Common myeloid progenitor, CD34-positive (primary cell): ENCODE data around the gene PI4KA.
A peak's percentile ranks its signal among the peaks of the same experiment; 100 is the strongest.

ENCODE experiments used
- CTCF ChIA-PET: fragments of 350-600 bp; sonication (Branson Sonifier 250); formaldehyde crosslinking; loops from one replicate; lab custom pipeline; 2021; ENCODE audit warnings: antibody characterized with exemption; lab: Charles Lee
- POLR2A ChIA-PET: fragments of 350-600 bp; sonication (Branson Sonifier 250); formaldehyde crosslinking; loops from one replicate; lab custom pipeline; 2021; ENCODE audit warnings: antibody characterized with exemption; lab: Charles Lee
- DNase-seq, 3 donors: peaks; one replicate each; pipeline versions ENCODE4 v3.0.0 to v3.0.0-alpha.2; 2013
- H3K27ac ChIP-seq, 2 experiments: 1 replicate in 1 of 2; 2 replicates in 1 of 2; pipeline ENCODE4 v1.7.0; 2013; ENCODE audit warnings: inconsistent platforms in 2 of 2, low read length in 2 of 2, mild to moderate bottlenecking in 2 of 2, low read depth in 1 of 2, moderate library complexity in 1 of 2; ENCODE audit not compliant: severe bottlenecking in 2 of 2, insufficient read depth in 1 of 2, poor library complexity in 1 of 2
- H3K27me3 ChIP-seq, 5 experiments: replicated peaks in 2 of 5; 1 replicate in 3 of 5; 2 replicates in 2 of 5; pipeline versions ENCODE4 v1.6.1 to v1.7.0; 2013; ENCODE audit warnings: low read length in 4 of 5, mild to moderate bottlenecking in 2 of 5, moderate library complexity in 2 of 5, inconsistent platforms in 1 of 5; ENCODE audit not compliant: insufficient read depth in 5 of 5, control insufficient read depth in 4 of 5
- H3K36me3 ChIP-seq, 4 experiments: 1 replicate in 2 of 4; 2 replicates in 2 of 4; pipeline versions ENCODE4 v1.6.1 to v1.7.0; 2013; ENCODE audit warnings: low read length in 3 of 4, control low read depth in 1 of 4, mild to moderate bottlenecking in 1 of 4; ENCODE audit not compliant: control insufficient read depth in 4 of 4, insufficient read depth in 4 of 4
- H3K4me1 ChIP-seq, 4 experiments: 1 replicate in 3 of 4; 2 replicates in 1 of 4; pipeline versions ENCODE4 v1.6.1 to v1.7.1; 2013; ENCODE audit warnings: low read length in 3 of 4, mild to moderate bottlenecking in 3 of 4, control low read depth in 1 of 4, inconsistent platforms in 1 of 4, moderate library complexity in 1 of 4; ENCODE audit not compliant: control insufficient read depth in 4 of 4, insufficient read depth in 4 of 4; ENCODE audit errors: control extremely low read depth in 1 of 4
- H3K4me3 ChIP-seq, 7 experiments: 1 replicate in 4 of 7; 2 replicates in 3 of 7; pipeline versions ENCODE4 v1.5.1 to v1.7.0; 2013; ENCODE audit warnings: mild to moderate bottlenecking in 7 of 7, low read length in 6 of 7, moderate library complexity in 6 of 7, inconsistent platforms in 2 of 7, low read depth in 2 of 7, control low read depth in 1 of 7; ENCODE audit not compliant: insufficient read depth in 4 of 7, control insufficient read depth in 1 of 7; ENCODE audit errors: extremely low read depth in 1 of 7
- H3K9me3 ChIP-seq, 5 experiments: 1 replicate in 4 of 5; 2 replicates in 1 of 5; pipeline versions ENCODE4 v1.6.1 to v1.7.1; 2013; ENCODE audit warnings: low read length in 4 of 5, mild to moderate bottlenecking in 2 of 5, inconsistent platforms in 1 of 5, low read depth in 1 of 5, moderate library complexity in 1 of 5; ENCODE audit not compliant: control insufficient read depth in 4 of 5, insufficient read depth in 2 of 5; ENCODE audit errors: control extremely low read depth in 1 of 5
- WGBS: methylation state at CpG from one replicate; pipeline ENCODE4 v1.1.5; 2013; ENCODE audit not compliant: insufficient coverage; 5-methylcytosine and 5-hydroxymethylcytosine counted together

PI4KA gene

GRCh38 chr22:20818471-20818870 is 40.1 kb downstream of the PI4KA start:
- H3K36me3 ChIP-seq: peaks cover 27 to 67% (median 44%) of the 10 kb centered on the region in 4 experiments
- H3K4me1 ChIP-seq: no peaks in the 10 kb centered on the region
- H3K27ac ChIP-seq: peak overlapping the region in 1 of 2 experiments; percentile 9
- no peaks in the 10 kb centered on the region for H3K9me3 ChIP-seq
- CTCF ChIA-PET: interaction anchor here (0.6 kb wide), 1 partner anchor 58 kb away, joined by 3 read pairs; no protein-coding TSS in a partner anchor
- WGBS: 95% methylated on average over 3 of the region's 3 CpGs
- no peak overlapping the region for H3K4me3 ChIP-seq
- H3K27me3 ChIP-seq: no peaks in the 10 kb centered on the region
- POLR2A ChIA-PET: no interaction called here
- DNase-seq: no peak

- H3K4me3 ChIP-seq: no peak overlapping the region
- ChIA-PET CTCF (no interaction called here), POLR2A (no interaction called here)
- 100% methylated on average over 6 of the region's 6 CpGs for WGBS
- no peak overlapping the region for H3K27ac ChIP-seq
- no peaks in the 10 kb centered on the region for H3K27me3 ChIP-seq
- H3K9me3 ChIP-seq: no peaks in the 10 kb centered on the region
- no peak for DNase-seq
- H3K4me1 ChIP-seq: no peaks in the 10 kb centered on the region
- H3K36me3 ChIP-seq: peaks cover 21 to 75% (median 51%) of the 10 kb centered on the region in 4 experiments
These were observed 42.1 kb downstream of the PI4KA start for GRCh38 chr22:20816559-20816958.

- POLR2A ChIA-PET: no interaction called here
- no peak for DNase-seq
- Histone ChIP-seq H3K27me3 (no peaks in the 10 kb centered on the region), H3K27ac (no peak overlapping the region), H3K4me1 (no peaks in the 10 kb centered on the region), H3K36me3 (peaks cover 20 to 79% (median 52%) of the 10 kb centered on the region in 4 experiments), H3K4me3 (no peak overlapping the region), H3K9me3 (no peaks in the 10 kb centered on the region)
- CTCF ChIA-PET: interaction anchor here (0.7 to 4.8 kb wide), 2 partner anchors 8 to 12 kb away, joined by 3 to 22 read pairs; no protein-coding TSS in a partner anchor
- over 99% methylated on average over 9 of the region's 9 CpGs for WGBS
These were observed 43.0 kb downstream of the PI4KA start for GRCh38 chr22:20815477-20816050.

GRCh38 chr22:20814221-20814808 is 44.3 kb downstream of the PI4KA start:
- Histone ChIP-seq H3K4me1 (no peaks in the 10 kb centered on the region), H3K9me3 (no peaks in the 10 kb centered on the region), H3K4me3 (no peak overlapping the region), H3K36me3 (peaks cover 17 to 78% (median 48%) of the 10 kb centered on the region in 4 experiments), H3K27me3 (no peaks in the 10 kb centered on the region), H3K27ac (no peak overlapping the region)
- DNase-seq: no peak
- ChIA-PET POLR2A (no interaction called here), CTCF (interaction anchor here (0.7 to 4.8 kb wide), 2 partner anchors 10 to 200 kb away, joined by 3 to 22 read pairs; no protein-coding TSS in a partner anchor)
- 90% methylated on average over 3 of the region's 5 CpGs for WGBS

- DNase-seq: no peak
- no peaks in the 10 kb centered on the region for H3K27me3 ChIP-seq
- ChIA-PET CTCF (interaction anchor here (4.8 kb wide), 1 partner anchor 9 kb away, joined by 22 read pairs; no protein-coding TSS in a partner anchor), POLR2A (no interaction called here)
- peaks cover 23 to 71% (median 45%) of the 10 kb centered on the region in 4 experiments for H3K36me3 ChIP-seq
- no peaks in the 10 kb centered on the region for H3K4me1 ChIP-seq
- H3K4me3 ChIP-seq: no peak overlapping the region
- WGBS: 96% methylated on average over 3 of the region's 4 CpGs
- H3K9me3 ChIP-seq: no peaks in the 10 kb centered on the region
- H3K27ac ChIP-seq: no peak overlapping the region
These were observed 45.6 kb downstream of the PI4KA start for GRCh38 chr22:20813056-20813455.

- no peak for DNase-seq
- Histone ChIP-seq H3K27me3 (no peaks in the 10 kb centered on the region), H3K9me3 (no peaks in the 10 kb centered on the region), H3K27ac (no peak overlapping the region), H3K4me1 (no peaks in the 10 kb centered on the region), H3K4me3 (no peak overlapping the region), H3K36me3 (peaks cover 28 to 69% (median 49%) of the 10 kb centered on the region in 4 experiments)
- ChIA-PET CTCF (interaction anchor here (0.9 to 4.8 kb wide), 2 partner anchors 8 to 39 kb away, joined by 3 to 22 read pairs; no protein-coding TSS in a partner anchor), POLR2A (interaction anchor here (0.6 kb wide), 1 partner anchor 1484 kb away, joined by 3 read pairs; no protein-coding TSS in a partner anchor)
- WGBS: 100% methylated on average over 2 of the region's 5 CpGs
These were observed 46.5 kb downstream of the PI4KA start for GRCh38 chr22:20811971-20812660.
